OCI-LY1 (cell line): ENCODE data around the gene SMIM41.
A peak's percentile ranks its signal among the peaks of the same experiment; 100 is the strongest.

ENCODE experiments used
- H2AFZ ChIP-seq: fragments of 200-600 bp; sonication (generic), shearing (Covaris generic); 2 replicates; pipeline ENCODE4 v1.6.0; 2014; ENCODE audit warnings: antibody characterized with exemption, mild to moderate bottlenecking, low read length
- H3F3A ChIP-seq: fragments of 200-600 bp; sonication (generic), shearing (Covaris generic); 2 replicates; pipeline ENCODE4 v1.6.0; 2014; ENCODE audit warnings: mild to moderate bottlenecking, antibody characterized with exemption, low read length, moderate library complexity; ENCODE audit not compliant: insufficient read depth
- H3K27ac ChIP-seq: fragments of 200-600 bp; sonication (generic); 2 replicates; pipeline ENCODE4 v1.5.1; 2014; ENCODE audit warnings: low read length, mixed run types, mild to moderate bottlenecking, low read depth; ENCODE audit not compliant: poor library complexity, severe bottlenecking
- H3K27me3 ChIP-seq: fragments of 200-600 bp; sonication (generic); 2 replicates; pipeline ENCODE4 v1.6.0; 2014; ENCODE audit warnings: antibody characterized with exemption, mild to moderate bottlenecking, low read length, moderate library complexity; ENCODE audit not compliant: insufficient read depth
- H3K36me3 ChIP-seq: fragments of 200-600 bp; sonication (generic); 2 replicates; pipeline ENCODE4 v1.6.1; 2014; ENCODE audit warnings: mild to moderate bottlenecking, antibody characterized with exemption, low read length, moderate library complexity, mixed read lengths; ENCODE audit not compliant: insufficient read depth
- H3K4me1 ChIP-seq: fragments of 200-600 bp; sonication (generic); 2 replicates; pipeline ENCODE4 v1.5.1; 2014; ENCODE audit warnings: mild to moderate bottlenecking, low read length, moderate library complexity; ENCODE audit not compliant: insufficient read depth, severe bottlenecking
- H3K4me2 ChIP-seq: fragments of 200-600 bp; sonication (generic), shearing (Covaris generic); 2 replicates; pipeline ENCODE4 v1.6.1; 2014; ENCODE audit warnings: low read length
- H3K4me3 ChIP-seq: fragments of 200-600 bp; sonication (generic); 2 replicates; pipeline ENCODE4 v1.5.1; 2014; ENCODE audit warnings: low read length, low read depth, mild to moderate bottlenecking, mixed read lengths; ENCODE audit not compliant: poor library complexity, severe bottlenecking
- H3K79me2 ChIP-seq: fragments of 200-600 bp; shearing (Covaris generic); 2 replicates; pipeline ENCODE4 v1.6.1; 2016; ENCODE audit warnings: mixed run types, low read length, mixed read lengths; ENCODE audit not compliant: insufficient read depth
- H3K9ac ChIP-seq: fragments of 200-600 bp; sonication (generic), shearing (Covaris generic); 2 replicates; pipeline ENCODE4 v1.6.1; 2014; ENCODE audit warnings: mild to moderate bottlenecking, low read length, mixed read lengths
- H3K9me2 ChIP-seq: fragments of 200-600 bp; sonication (generic), shearing (Covaris generic); 2 replicates; pipeline ENCODE4 v1.6.1; 2014; ENCODE audit warnings: low read depth, mild to moderate bottlenecking, low read length, mixed read lengths
- H3K9me3 ChIP-seq: fragments of 200-600 bp; shearing (Covaris generic); 2 replicates; pipeline ENCODE4 v1.6.1; 2014; ENCODE audit warnings: low read length, mixed read lengths
- H4K20me1 ChIP-seq: fragments of 200-600 bp; sonication (generic), shearing (Covaris generic); 2 replicates; pipeline ENCODE4 v1.6.0; 2016; ENCODE audit warnings: mild to moderate bottlenecking, low read length; ENCODE audit not compliant: insufficient read depth
- EZH2 ChIP-seq: fragments of 200-600 bp; sonication (generic), shearing (Covaris generic); IDR thresholded peaks from 2 replicates; pipeline ENCODE4 v1.8.0; 2017; ENCODE audit warnings: borderline replicate concordance, mixed run types, mild to moderate bottlenecking, antibody characterized with exemption, low read length, moderate library complexity, mixed read lengths
- TF ChIP-seq, protein P1 (sequence below): fragments of 200-600 bp; sonication (generic), shearing (Covaris generic); IDR thresholded peaks from 2 replicates; pipeline ENCODE4 v1.5.1; 2017; ENCODE audit warnings: mild to moderate bottlenecking, antibody characterized with exemption, low read length, moderate library complexity, mixed read lengths

The SMIM41 gene

DNA sequence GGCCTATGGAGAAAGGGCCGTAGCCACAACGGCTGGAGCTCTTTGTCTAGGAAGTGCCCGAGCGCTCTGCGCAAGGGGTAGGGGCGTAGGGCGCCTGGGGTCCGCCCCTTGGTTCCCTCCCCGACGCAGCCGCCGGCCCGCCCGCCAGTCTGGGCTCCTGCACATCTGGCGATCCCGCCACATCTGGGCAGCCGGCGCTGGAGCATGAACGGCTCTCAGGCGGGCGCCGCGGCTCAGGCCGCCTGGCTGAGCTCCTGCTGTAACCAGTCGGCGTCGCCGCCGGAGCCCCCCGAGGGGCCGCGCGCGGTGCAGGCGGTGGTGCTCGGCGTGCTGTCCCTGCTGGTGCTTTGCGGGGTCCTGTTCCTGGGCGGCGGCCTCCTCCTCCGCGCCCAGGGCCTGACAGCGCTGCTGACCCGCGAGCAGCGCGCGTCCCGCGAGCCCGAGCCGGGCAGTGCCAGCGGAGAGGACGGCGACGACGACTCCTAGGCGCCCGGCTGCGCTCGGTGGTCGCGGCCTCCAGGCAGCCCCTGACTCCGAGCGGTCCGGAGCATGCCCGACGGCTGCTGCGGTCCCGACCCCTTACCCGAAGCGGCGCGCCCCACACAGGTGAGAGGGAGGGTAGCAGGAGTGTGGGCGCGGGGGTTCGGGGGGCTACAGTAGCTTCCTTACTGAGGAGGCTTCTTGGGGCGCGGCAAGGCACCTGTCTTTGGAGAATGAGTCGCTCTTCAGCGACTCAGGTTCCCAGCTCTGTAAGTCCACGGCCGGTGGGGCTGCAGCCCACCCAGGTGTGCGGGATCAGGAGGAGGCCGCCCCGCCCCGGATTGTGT is at the start of gene SMIM41:
TSS of gene SMIM41 (plus strand) at position 129 of the 827 bp plus-strand sequence. CDS start at position 205, 76 bp downstream.
- Histone ChIP-seq H3K36me3 (peaks cover 43% of the 10 kb centered on the region), H3K4me2 (no peak within 1 kb of the TSS), H3K27ac (peak within 1 kb of the TSS; percentile 83), H3K27me3 (no peaks in the 10 kb centered on the region), H3K9me2 (no peaks in the 10 kb centered on the region), H3K4me1 (peaks cover 34% of the 10 kb centered on the region), H3F3A (no peaks in the 10 kb centered on the region), H2AFZ (no peak within 1 kb of the TSS), H3K79me2 (no peaks in the 10 kb centered on the region), H4K20me1 (no peaks in the 10 kb centered on the region), H3K9me3 (no peaks in the 10 kb centered on the region), H3K4me3 (no peak within 1 kb of the TSS), H3K9ac (peak within 1 kb of the TSS; percentile 42; the same call in 1 of the 2 replicates)
- no peak for TF ChIP-seq EZH2
- TF ChIP-seq, protein P1, sequence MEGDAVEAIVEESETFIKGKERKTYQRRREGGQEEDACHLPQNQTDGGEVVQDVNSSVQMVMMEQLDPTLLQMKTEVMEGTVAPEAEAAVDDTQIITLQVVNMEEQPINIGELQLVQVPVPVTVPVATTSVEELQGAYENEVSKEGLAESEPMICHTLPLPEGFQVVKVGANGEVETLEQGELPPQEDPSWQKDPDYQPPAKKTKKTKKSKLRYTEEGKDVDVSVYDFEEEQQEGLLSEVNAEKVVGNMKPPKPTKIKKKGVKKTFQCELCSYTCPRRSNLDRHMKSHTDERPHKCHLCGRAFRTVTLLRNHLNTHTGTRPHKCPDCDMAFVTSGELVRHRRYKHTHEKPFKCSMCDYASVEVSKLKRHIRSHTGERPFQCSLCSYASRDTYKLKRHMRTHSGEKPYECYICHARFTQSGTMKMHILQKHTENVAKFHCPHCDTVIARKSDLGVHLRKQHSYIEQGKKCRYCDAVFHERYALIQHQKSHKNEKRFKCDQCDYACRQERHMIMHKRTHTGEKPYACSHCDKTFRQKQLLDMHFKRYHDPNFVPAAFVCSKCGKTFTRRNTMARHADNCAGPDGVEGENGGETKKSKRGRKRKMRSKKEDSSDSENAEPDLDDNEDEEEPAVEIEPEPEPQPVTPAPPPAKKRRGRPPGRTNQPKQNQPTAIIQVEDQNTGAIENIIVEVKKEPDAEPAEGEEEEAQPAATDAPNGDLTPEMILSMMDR: no peak

DNA sequence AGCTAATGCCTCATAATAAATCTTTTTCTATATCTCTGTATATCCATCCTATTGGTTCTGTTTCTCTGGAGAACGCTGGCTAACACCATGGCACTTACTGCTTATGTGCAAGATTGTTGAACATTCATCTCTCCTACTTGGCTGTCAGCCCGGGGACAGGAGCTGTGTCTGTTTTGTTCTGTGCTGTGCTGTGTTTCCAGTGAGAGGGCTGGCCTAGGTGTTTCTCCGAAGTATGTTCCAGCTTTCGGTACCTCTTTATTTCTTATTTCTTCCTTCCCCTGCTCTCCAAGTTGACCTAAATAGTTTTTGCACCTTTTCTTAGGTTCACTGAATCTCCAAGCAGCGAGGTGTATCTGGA is 47.1 kb upstream of the SMIM41 start:
- no peak overlapping the region for H3K27ac ChIP-seq
- H3K9me2 ChIP-seq: no peaks in the 10 kb centered on the region
- no peak overlapping the region for H2AFZ ChIP-seq

DNA sequence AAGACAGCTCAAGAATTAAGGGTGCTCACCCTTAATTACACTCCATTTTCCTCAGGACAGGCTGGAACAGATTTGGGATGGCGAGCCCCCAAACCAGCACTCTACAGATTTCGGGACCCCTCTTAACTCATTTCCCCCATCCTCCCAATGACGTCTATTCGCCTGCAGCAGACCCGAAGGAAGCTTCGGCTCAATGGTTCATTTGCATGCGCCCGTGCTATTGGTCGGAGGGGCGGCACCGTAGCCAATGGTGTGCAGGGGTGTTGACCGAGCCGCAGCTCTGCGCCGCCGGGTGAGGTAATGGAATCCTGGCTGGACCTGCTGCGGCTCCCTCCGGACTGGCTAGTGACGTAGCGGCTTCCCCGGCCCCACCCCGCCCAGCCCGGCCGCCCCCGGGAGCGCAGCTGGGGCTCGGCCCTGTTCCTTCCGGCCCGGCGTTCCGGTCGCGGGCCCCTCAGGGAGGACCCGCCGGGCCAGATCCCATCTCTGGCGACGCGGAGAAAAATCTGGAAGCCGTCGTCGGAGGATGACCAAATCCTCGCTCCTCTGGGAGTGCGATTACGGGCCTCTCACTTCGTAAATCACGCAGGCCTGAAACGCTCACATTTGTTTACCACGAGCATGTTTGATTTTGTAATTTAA is 46.6 kb upstream of the SMIM41 start:
- Histone ChIP-seq H2AFZ (no peak overlapping the region), H3K4me2 (peak overlapping the region; percentile 86), H3K79me2 (no peaks in the 10 kb centered on the region), H3K4me3 (peak overlapping the region; percentile 62), H3F3A (peaks cover 4% of the 10 kb centered on the region; the same call in 1 of the 2 replicates), H3K27ac (no peak overlapping the region), H3K9me3 (no peaks in the 10 kb centered on the region), H3K9me2 (no peaks in the 10 kb centered on the region), H3K9ac (peak overlapping the region; percentile 57), H3K36me3 (no peaks in the 10 kb centered on the region), H4K20me1 (no peaks in the 10 kb centered on the region), H3K4me1 (peaks cover 21% of the 10 kb centered on the region), H3K27me3 (peaks cover 11% of the 10 kb centered on the region; the same call in 1 of the 2 replicates)
- no peak for TF ChIP-seq EZH2
- TF ChIP-seq, protein P1: no peak

More for the DNA sequence above, 47.1 kb upstream of the SMIM41 start:
- H3K9ac ChIP-seq: no peak overlapping the region; the same call in 1 of the 2 replicates
- H3K27me3 ChIP-seq: peaks cover 11% of the 10 kb centered on the region; the same call in 1 of the 2 replicates
- peak overlapping the region; percentile 62 for H3K4me3 ChIP-seq
- H3K79me2 ChIP-seq: no peaks in the 10 kb centered on the region
- no peaks in the 10 kb centered on the region for H3K9me3 ChIP-seq
- TF ChIP-seq, protein P1: no peak
- no peak for TF ChIP-seq EZH2
- no peaks in the 10 kb centered on the region for H3K36me3 ChIP-seq
- peak overlapping the region; percentile 86 for H3K4me2 ChIP-seq
- H3K4me1 ChIP-seq: peaks cover 18% of the 10 kb centered on the region
- H4K20me1 ChIP-seq: no peaks in the 10 kb centered on the region
- H3F3A ChIP-seq: peaks cover 4% of the 10 kb centered on the region; the same call in 1 of the 2 replicates
